ENCODE results near the gene P2RY1.
A peak's percentile ranks its signal among the peaks of the same experiment; 100 is the strongest.

The P2RY1 gene, protein sequence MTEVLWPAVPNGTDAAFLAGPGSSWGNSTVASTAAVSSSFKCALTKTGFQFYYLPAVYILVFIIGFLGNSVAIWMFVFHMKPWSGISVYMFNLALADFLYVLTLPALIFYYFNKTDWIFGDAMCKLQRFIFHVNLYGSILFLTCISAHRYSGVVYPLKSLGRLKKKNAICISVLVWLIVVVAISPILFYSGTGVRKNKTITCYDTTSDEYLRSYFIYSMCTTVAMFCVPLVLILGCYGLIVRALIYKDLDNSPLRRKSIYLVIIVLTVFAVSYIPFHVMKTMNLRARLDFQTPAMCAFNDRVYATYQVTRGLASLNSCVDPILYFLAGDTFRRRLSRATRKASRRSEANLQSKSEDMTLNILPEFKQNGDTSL

DNA sequence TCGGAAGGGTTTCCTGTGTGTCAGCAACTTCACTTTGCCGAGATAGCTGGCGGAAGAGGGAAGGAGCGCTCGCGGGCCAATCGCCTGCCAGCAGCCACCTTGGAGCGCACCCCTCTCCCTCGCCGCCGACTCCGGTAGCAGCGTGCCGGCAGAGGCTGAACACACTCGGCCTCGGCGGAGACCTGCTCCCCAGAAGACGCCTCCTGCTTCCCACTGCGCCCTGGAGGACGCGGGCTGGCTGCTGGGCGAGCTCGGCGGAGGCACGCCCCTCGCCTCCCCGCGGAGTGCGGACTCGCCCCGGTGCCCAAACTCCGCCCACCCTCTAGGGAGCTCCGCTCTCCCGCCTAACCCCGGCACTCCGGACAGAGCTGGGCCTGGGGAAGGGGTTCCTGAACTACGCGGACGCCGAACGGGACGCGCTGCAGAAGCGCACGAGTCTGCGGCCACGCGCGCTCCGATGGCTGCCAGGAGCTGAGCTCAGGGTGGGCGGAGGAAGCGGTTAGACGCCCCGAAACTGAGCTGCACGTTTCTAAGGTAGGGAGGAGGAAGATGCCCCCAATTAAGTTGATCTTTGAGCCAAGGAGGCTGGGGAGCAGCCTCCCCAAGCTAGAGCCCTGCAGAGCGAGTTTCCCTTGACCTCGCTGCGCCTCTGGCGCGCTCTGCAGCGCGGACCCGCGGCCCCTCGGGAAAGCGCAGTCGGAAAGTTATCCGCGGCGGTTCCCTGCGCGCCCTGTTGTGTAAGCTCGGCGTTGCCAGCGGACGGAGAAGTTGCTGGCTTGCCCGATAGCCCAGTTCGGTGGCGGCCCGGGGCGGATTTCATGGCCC lies at the start of gene P2RY1:
P2RY1 (plus strand) TSS at position 356 of the 825 bp plus-strand sequence. CDS start 652 bp downstream, outside the sequence.
- peak; percentile 65 for DNase-seq

DNA sequence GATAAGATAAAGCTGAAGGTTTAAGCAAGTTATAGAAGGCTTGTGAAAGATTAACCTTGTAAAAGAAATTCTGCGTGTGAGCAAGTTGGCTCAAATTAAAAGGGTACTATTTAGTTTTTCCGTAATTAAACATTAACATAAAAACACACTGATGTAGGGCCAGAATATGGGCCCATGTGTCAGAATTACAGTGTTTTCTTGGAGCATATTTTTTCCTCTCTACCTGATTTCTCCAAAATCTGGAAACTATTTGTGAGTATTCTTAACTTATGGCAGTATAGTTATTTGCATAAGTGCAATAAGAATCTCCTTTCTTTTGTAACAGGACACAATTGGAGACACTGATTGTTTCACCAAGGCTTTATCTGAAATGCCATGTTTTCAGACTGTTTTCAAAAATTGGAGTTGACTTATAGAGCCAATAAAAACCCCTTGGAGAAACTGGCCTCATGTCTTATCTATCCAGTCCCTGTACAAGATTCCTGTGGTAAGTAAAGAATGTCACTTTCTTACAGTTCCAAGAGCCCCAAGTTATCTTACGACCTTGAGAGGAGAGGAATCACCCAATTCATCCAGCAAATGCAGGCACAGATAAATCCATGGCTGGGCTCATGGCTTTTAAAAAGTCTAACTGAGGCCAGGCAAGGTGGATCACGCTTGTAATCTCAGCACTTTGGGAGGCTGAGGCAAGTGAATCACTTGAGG lies 47.8 kb upstream of the P2RY1 start:
- DNase-seq: no peak

DNA sequence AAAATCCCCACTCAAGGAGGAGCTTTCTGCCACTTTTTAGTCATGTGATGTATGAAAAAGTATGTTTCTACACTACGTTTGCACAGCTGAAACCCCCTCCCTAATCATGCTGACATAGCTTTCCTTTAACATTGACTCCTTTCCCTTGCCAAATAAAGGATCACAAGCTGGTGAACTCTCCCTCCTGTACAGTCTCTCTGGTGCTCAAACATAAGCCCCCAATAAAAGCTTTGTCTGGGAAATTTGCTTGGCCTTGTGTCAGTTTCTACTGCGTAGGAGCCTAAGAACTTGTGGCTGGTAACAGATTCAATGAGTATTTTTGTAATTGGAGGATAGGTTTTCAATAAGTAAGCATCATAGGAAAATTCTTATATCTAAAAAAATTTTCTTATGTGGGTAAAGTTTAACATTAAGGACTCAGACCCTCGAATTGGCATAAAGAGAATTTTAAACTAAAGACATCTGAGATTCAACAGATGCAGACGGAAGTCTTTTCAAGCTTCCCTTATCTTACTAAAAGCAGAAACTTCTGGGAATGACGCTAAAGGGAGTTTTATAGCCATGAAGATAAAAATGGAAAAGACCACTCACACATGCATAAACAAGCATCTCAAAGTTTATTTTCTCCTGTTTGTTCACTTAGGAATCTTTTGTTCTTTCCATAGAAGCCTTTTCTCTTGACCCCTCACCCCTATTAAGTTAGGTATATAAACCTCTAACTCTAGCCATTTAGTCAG lies 44.1 kb upstream of the P2RY1 start:
- no peak for DNase-seq

DNA sequence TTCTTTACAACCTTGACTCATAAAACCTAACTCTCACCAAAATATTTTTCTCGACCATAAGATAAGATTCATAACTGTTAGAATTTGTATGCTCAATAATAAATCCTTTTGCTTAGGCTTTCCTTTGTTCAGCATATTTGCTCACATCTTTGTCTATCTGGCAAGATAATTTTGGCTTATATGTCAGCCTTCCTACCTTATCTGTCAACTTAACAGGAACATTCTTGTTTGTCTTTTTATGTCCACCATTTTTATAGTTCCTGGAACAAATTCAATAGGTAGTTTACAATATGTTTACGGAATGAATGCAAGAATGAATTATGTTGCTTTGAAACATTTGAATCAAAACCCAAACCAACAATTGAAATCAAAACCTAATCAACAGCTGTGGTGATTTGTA lies 41.0 kb upstream of the P2RY1 start:
- no peak for DNase-seq

DNA sequence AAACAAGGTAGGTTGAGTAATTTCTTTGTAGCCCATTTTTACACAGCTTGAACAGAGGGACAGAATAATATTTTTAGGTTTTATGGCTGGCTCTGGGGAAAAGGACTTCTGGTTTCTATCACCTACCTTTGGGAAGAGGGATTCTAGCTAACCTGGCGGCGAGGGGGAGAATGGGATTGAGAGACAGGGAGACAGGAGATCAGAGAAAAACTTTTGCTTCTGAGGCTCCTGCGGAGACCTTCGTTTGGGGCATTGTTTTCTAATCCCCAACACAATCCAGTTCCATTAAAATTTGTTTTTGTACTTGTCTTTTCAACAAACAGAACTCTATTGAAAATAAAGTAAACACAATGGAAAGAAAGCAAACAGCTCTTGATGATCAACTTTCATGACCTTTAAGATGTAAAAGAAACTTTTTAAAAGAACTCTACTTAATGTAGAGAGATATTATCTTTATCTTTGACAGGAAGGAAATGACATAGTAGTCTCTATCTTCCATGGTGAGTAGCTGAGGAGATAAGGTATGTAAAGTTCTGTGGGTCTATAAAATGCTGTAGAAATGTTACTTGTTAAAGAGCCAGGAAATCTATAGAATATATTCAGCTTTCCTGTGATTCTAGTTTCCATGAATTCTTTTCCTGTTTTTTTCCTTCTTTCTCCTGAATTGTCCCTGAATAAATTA lies 37.0 kb upstream of the P2RY1 start:
- no peak for DNase-seq

DNA sequence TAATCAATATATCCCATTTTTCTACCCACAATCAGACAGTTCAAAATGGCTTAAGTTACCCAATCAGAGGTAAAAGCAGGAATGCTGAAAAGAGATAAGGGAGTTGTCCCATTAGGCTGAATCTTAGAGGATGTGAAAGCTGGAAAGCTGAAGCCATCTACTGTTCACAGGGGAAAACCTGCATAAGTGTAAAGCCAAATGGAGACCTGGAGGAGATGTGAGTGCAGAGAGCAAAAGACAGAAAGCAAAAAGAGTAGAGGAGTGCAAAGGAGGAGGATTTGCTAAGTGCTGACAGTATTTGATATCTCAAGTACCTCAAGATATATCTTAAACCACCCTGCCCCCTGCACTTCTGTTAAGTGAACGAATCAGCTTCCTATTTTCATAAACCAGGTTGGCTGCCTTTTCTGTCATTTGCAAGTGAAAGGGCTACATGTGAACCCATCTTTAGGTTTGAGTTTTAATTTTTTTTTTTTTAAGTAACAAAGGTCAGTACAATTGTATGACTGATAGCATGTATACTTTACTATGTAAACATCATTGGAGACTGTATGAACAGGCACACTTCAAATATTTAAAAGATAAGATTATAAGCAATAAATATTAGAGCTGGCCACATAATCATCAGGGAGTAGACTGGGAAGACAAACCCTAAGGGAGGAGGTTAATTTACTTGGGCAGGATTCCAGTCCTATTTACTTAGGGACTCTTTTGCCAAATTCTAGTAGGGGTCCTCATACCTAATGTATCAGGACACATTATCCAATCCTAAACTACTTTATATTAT lies 22.8 kb upstream of the P2RY1 start:
- DNase-seq: no peak

DNA sequence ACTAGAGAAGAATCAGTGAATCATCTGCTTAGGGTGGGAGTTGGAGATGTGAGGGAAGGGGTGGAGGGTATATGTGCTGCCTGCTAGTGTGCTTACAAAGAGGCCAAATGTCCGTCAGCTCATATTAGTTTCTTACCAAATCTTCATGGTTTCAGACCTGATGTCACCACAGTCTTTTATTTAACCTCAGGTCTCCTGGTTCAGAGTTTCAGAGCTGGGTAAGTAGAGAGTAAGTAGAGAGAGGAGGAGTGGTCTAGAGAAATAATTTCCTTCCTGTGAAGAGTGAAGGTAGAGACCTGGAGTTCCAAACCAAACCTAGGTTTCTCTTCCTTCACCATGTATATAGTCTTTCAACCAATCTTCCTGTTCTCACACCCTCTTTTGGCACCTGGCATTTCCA lies 17.5 kb upstream of the P2RY1 start:
- no peak for DNase-seq

DNA sequence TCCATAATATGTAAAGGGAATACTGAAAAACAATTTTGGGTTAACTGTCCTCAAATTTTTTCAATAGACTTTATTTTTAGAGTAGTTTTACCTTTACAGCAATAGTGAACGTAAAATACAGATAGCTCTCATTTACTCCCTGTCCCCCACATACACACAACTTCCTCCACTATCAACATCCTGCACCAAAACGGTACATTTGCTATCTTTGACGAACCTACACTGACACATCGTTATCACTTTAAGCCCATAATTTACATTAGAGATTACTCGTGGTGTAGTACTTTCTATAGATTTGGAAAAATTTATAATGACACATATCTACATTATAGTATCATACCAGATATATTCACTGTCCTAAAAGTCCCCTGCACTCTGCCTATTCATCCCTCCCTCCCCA lies 16.9 kb upstream of the P2RY1 start:
- DNase-seq: no peak

DNA sequence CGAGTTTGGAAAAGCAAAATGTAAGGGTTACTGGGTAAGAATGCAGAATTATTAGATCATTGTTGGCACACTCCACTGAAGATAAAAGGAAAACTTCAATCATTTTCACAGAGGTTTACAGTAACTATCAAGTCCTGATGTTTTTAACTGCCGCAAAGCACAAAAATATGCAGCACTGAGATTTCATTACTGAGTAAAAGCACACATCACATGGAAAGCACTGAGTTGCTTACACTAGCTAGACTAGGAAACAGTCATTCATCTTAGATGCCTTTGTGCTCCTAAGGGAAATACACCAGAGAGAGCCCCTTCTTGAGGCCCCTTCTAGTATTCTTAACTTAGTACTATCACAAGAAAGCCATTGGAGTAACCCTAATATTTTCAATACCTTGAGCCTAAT lies 11.8 kb upstream of the P2RY1 start:
- DNase-seq: no peak

DNA sequence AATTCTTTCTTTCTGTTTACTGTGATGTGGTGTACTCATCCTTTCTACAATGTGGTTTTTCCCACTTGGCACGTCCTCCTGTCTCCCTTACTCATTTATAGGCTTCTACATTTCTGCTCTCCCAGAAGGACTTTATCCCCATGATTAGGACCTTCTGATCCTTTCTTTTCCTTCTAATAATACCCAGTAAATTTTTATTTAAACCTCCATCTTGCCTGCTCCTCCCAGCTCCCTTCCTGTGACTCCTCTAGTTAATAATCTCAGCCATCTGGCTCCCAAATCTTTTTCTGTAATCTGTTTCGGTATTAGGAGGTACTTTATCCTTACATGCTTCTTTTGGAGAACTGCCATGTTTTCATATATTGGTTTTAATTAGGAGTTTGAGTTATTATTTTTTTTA lies 11.2 kb upstream of the P2RY1 start:
- DNase-seq: no peak

DNA sequence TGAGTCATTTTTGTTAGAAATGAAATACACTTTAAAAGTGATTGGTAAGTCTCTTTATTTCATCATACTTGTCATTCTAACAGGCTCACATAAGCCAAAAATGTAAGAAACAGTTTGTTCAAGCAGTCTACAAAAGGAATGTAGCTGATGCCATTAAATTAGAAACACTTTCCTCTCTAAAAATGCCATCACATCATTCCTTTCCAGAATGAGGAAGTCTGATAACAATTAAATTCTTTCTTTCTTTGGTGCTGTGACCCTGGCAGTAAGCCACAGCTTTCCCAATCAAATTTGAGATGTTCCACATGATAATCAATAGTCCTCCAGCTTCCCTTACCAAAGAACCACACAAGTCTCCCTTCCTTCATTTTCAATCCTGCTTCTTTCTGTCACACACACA lies 9.4 kb upstream of the P2RY1 start:
- no peak for DNase-seq

DNA sequence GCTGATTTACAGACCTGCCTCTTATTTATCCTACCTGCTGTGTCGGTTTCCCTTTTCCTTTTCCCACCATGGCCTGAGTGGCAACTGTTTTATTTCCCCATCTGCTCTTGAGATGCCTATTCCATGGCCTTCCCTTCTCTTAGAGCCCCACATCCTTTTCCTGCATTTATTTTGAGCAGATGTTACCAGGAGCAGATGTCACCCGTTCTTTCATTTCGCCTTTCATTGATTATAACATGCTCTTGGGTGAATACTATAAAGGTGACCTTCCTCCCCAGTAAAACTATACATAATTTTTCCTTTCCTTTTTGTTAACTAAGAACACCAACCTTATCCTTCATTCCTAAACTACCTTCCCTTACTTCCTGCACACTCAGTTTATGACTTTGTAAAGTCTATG lies 8.5 kb upstream of the P2RY1 start:
- no peak for DNase-seq

DNA sequence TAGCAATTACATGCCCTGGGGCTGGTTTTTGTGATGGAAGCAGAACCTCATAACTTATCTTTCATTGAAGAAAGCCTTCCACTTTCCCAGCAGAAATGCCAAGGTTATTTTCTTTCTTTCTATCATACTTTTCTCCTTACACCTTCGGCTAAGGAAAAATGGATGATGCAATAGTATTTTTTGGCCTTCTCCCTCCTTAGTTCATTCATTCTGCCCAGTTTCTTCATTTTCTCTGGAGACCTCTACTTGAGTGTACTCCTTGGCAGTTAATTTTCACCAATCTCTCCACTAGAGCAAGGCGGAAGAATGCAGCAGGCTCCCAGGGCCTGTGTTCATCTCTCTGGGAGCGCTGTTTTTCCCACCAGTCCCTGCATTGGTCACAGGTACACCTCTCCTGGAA lies 7.6 kb upstream of the P2RY1 start:
- DNase-seq: no peak

DNA sequence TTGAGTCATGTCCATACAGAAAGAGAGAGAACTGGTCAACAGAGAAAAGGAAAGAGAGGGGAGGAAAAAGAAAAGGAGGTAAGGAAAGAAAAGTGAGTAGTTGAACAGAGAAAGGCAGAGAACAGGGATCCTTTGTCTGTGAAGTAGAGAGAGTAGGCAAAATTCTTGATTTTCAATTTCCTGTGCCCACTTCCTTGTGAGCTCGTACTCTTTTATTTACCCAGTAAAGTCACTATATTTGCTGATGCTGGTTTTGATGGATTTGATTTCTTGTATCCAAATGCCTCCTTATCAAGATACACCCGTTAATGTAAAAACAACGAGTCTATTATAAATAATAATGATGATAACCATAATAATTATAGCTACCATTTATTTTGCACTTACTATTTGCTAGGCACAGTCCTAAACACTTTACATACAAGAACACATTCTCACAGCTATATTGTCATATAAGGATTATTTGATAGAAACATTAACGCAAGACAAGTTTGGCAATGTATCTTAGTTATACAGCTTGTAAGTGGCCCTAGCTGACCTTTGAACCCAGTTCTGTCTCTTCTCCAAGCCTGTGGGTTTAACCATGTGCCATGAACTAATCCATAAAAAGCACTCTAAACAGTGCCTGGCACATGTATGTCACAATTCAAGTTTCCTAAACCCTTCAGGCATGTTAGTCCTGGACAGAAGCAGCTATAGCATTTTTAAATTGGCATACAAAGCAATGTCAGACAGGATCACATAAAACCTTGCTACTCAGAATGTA lies 6.7 kb upstream of the P2RY1 start:
- no peak for DNase-seq

DNA sequence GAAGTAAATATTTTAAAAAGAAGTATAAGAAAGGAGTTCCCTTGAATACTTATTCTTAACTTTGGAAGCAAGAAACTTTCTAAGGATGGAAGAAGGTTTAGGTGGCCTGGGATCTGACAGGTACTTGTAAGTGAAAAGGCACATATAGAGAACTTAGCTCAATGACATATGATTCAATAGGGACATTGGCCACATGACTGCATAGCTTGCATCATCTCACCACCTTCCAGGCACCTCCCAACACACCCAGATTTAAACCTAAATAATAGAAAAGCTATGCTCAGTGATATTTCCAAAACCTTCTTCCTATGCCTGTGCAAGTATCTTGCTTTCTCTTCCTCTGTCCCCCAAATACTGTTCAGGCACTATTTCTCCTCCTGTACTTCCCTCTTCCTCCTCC lies 4.7 kb upstream of the P2RY1 start:
- no peak for DNase-seq

DNA sequence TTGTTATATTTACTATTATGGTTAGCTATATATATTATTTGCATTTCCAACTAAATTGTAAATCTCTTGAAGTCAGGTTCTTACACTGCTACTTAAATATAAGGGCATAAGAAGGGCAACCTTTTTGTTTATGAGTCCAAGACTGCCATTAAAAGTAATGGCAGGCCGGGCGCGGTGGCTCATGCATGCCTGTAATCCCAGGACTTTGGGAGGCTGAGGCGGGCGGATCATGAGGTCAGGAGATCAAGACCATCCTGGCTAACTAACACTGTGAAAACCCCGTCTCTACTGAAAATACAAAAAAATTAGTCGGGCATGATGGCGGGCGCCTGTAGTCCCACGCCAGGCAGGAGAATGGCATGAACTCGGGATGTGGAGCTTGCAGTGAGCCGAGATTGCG lies 2.9 kb upstream of the P2RY1 start:
- DNase-seq: no peak

DNA sequence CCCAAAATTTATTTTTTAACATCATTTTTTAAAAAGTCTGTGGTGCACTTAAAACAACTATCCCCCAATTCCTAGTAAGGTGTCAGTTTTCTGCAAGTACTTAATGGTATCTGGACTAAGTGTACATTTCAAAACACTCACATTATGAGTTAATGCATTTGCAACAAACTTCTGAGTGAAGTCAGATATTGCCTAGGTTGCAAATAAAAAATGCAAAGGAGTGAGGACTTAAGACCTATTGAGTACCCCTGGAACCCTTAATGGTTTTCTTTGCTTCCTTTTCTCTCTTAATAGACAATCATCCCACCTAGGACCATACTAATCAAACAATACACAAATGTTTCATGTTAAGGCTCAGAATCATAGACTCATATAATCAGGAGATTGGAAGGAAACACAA lies 1.8 kb upstream of the P2RY1 start:
- no peak for DNase-seq

DNA sequence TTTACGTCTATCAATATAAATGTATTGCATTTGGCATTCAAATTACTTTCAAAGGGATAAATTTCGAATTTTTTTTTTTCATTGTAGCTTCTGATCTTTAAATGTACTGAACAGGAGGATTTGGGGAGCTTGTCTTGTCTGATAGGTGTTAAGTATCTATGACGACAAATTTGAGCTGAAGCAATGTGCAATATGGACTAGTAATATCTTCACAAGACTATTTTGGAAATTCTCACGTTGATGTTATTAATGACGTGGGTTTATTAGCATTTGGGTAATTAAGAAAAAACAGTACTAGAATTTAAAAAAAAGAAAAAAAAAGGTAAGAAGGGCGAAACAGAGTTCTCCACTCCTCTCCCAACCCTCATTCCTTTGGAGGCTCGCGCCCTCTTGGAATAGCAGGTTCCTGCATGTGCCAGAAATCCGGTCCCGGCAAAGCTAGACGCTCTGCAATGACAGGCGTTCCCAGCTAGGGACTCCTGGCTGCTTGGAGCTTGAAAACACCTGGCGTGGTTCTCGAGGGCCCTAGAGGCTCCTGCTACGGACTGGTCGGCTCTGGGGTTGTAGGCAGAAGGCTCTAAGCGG lies 648 bp upstream of the P2RY1 start:
- DNase-seq: no peak

DNA sequence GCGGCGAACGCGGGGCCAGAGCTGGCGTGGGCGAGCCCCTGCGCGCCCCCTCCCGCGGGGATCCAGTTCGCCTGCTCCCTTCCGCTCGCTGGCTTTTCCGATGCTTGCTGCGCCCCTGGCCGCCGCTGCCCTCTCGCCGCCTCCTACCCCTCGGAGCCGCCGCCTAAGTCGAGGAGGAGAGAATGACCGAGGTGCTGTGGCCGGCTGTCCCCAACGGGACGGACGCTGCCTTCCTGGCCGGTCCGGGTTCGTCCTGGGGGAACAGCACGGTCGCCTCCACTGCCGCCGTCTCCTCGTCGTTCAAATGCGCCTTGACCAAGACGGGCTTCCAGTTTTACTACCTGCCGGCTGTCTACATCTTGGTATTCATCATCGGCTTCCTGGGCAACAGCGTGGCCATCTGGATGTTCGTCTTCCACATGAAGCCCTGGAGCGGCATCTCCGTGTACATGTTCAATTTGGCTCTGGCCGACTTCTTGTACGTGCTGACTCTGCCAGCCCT lies 721 bp downstream of the P2RY1 start:
- DNase-seq: no peak

DNA sequence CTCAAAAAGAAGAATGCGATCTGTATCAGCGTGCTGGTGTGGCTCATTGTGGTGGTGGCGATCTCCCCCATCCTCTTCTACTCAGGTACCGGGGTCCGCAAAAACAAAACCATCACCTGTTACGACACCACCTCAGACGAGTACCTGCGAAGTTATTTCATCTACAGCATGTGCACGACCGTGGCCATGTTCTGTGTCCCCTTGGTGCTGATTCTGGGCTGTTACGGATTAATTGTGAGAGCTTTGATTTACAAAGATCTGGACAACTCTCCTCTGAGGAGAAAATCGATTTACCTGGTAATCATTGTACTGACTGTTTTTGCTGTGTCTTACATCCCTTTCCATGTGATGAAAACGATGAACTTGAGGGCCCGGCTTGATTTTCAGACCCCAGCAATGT lies 1.3 kb downstream of the P2RY1 start:
- no peak for DNase-seq

Measured in KG1 (cell line).